Germinal center (tissue), 1 donor: ENCODE results near the gene C19orf38.

Experiments
- DNase-seq: peaks from one replicate; pipeline ENCODE4 v3.0.0; 2012; ENCODE audit warnings: mixed read lengths, low spot score

The C19orf38 gene

DNA sequence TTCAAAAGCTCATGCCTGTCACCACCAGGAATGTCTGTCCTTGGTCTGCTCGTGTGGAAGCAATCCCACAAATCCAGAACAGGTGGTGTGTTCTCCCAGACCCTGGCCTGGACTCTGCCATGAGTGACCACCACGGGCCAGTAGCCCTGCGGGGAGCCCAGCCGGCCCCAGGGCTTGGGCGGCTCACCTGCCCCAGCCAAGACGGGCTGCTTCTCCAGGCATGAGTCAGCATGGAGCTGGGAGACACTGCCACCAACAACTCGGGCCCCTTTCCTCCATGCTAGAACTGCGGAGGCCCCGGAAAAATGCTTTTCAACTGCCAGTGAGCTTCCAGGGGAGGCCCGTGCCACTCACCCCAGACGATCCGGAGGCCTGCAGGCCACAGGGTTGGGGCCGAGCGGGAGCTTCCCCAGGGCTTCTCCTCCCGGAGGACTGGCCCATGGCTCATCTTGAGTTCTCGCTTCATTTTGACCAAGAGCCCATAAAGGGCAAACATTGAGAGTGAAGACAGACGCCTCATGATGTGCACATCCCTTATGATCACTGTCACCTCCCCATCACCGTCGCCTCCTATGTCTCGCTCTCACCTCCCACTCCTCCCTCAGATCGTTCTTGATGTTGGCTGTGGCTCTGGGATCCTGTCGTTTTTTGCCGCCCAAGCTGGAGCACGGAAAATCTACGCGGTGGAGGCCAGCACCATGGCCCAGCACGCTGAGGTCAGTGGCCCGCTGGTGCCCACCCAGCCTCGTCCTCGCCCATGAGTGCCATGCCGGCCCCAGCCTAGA is 63.6 kb downstream of the C19orf38 start:
- no peak for DNase-seq

DNA sequence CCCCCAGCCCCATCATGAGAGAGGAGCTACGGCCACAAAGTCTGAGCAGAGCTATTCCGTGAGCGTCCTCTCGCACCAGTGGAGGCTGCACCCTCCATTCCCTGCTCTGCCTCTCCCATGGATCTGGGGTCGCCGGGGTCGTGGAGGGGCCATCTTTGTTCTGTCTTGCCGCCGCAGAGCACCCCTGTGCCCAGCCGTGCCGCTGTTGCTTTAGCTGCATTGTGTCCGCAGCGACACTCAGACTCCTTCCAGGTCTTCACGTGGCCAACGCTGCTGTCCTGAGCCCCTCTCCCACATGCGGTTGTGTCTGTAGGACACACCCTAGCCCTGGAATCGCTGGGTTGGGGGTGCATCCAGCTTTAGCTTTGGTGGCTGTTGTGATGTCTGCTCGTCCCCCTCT is 64.4 kb downstream of the C19orf38 start:
- DNase-seq, result no peak

DNA sequence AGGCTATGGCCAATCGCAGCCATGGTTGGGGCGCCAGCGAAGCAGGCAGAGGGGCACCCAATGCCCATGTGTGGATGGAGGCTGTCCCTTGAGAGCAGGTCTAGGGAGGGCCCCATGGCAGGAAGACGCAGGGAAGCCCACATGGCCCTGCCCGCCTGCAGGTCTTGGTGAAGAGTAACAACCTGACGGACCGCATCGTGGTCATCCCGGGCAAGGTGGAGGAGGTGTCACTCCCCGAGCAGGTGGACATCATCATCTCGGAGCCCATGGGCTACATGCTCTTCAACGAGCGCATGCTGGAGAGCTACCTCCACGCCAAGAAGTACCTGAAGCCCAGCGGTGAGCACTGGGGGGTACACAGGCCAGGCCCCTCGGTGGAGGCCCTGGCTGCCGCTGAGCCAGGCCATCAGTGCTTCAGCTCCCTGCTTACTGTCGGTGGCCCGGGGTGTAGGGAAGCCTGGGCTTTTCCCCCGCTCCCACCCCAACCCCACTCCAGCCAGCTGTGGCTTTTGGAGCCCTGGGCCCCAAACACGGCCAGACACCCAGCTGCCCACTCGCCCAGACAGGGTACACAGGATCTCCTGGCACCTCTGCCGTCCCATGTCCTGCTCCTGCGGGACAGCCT is 65.6 kb downstream of the C19orf38 start:
- DNase-seq, result no peak

DNA sequence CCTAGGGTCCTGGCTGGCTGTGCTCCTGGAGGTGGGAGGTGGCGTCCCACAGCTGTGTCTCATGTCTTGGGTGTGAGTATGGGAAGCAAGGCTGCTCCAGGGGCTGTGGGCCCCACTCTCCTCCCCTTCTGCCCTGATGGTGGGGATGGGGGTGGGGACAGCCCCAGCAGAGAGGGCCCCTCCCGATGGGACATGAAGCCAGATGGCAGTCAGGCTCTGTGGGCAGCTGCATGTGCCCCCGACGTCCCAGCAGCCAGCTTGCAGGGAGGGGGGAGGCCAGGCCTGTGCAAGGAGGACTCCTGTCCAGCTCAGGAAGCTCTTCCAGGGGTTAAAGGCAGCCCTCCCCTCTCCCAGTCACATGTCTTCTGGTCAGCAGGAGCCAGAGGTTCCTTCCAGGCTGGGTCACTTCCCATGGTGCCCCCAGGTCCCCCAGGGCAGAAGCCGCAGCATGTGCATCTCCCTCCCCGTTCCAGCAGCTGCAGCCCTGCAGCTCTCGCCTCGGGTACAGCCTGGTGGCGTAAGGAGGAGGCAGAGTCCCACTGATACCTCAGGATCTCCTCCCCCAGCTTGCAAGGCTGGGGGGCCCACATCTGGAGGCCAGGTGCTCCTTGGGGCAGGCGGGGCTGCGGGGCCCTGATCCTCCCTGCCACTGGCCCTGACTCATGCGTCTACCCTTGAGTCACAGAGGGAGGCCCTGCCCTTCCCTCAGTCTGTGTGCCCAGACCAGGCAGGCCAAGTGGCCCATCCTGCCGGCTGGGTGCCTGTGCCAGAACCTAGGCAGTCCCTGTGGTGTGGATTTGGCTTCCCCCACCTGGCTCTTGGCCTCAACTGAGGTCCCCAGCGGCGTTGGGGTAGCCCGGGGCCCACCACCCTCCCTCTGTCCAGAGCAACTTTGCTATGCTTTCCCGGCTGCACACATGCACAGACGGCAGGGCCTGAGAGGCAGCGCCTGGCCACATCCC is 67.2 kb downstream of the C19orf38 start:
- no peak for DNase-seq

DNA sequence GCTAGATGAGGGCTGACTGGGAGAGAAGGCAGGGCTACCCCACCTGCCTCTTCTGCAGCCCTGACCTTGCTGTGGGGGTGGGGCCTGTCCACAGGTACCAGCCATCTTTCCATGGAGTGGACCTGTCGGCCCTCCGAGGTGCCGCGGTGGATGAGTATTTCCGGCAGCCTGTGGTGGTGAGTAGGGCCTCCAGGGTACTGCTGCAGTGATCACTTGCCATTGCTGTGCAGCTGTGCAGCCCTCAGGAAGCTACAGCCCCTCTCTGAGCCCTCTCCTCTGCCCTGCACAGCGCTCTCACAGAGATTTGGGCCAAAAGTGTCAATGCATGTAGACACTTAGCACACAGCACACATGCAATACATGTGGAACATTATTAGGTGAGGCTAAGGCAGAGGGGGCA is 68.4 kb downstream of the C19orf38 start:
- DNase-seq, result no peak

DNA sequence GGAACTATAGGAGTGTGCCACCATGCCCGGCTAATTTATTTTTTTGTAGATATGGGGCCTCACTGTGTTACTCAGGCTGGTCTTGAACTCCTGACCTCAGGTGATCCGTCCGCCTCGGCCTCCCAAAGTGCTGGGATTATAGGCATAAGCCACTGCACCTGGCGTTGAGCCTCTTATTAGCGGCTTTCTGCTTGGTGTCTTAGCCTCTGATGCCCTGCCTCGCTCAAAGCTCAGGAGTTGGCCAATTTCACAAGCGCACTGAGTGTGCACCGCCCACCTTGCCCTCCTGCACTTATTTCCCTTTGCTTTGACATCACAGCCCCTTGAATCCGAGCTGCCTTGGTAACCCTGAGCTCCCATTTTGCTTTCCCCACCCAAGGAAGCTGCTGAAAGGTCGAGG is 70.1 kb downstream of the C19orf38 start:
- no peak for DNase-seq
